Liver (tissue), 9 donors: ENCODE results near the gene RBM5. TPM values are rescaled to one million over a fixed set of nuclear protein-coding genes. Genes with fewer than 3 reads are reported as not detected.

Experiments used
- DNase-seq: peaks from one replicate; pipeline ENCODE4 v3.0.0-alpha.2; 2017; ENCODE audit warnings: low spot score
- H3K27ac ChIP-seq, 2 donors: one replicate each; pipeline ENCODE4 v1.7.0; 2013; ENCODE audit warnings: inconsistent platforms in 2 of 2, low read length in 2 of 2, control low read depth in 1 of 2, low read depth in 1 of 2, mild to moderate bottlenecking in 1 of 2
- H3K27me3 ChIP-seq, 4 donors: one replicate each; pipeline versions ENCODE4 v1.6.1 to v1.7.0; 2013; ENCODE audit warnings: low read length in 3 of 4, inconsistent platforms in 1 of 4, mild to moderate bottlenecking in 1 of 4, moderate library complexity in 1 of 4; ENCODE audit not compliant: control insufficient read depth in 4 of 4, insufficient read depth in 4 of 4
- H3K36me3 ChIP-seq, 4 donors: one replicate each; pipeline versions ENCODE4 v1.6.1 to v1.7.0; 2013; ENCODE audit warnings: low read length in 3 of 4, mild to moderate bottlenecking in 3 of 4, low read depth in 1 of 4, moderate library complexity in 1 of 4; ENCODE audit not compliant: control insufficient read depth in 4 of 4, insufficient read depth in 3 of 4
- H3K4me1 ChIP-seq, 4 donors: one replicate each; pipeline versions ENCODE4 v1.6.1 to v1.7.0; 2013; ENCODE audit warnings: low read length in 3 of 4, mild to moderate bottlenecking in 3 of 4, moderate library complexity in 1 of 4; ENCODE audit not compliant: control insufficient read depth in 4 of 4, insufficient read depth in 4 of 4
- H3K4me3 ChIP-seq, 3 donors: one replicate each; pipeline versions ENCODE4 v1.6.1 to v1.7.0; 2013; ENCODE audit warnings: low read length in 3 of 3, control low read depth in 1 of 3, low read depth in 1 of 3, mild to moderate bottlenecking in 1 of 3
- H3K9ac ChIP-seq, 2 donors: one replicate each; pipeline ENCODE4 v1.7.0; 2013; ENCODE audit warnings: low read length in 2 of 2, mild to moderate bottlenecking in 2 of 2, moderate library complexity in 2 of 2, control low read depth in 1 of 2, low read depth in 1 of 2
- H3K9me3 ChIP-seq, 4 donors: one replicate each; pipeline versions ENCODE4 v1.6.1 to v1.7.0; 2013; ENCODE audit warnings: low read length in 3 of 4; ENCODE audit not compliant: control insufficient read depth in 4 of 4
- ATF3 ChIP-seq: IDR thresholded peaks from 2 replicates; pipeline ENCODE4 v1.6.1; 2016; ENCODE audit warnings: antibody characterized with exemption
- EGR1 ChIP-seq, 2 donors: IDR thresholded peaks; 2 replicates each; pipeline ENCODE4 v1.6.1; 2016 to 2018; ENCODE audit warnings: antibody characterized with exemption in 2 of 2, low read depth in 2 of 2
- FOXA1 ChIP-seq: IDR thresholded peaks from 2 replicates; pipeline ENCODE4 v1.6.1; 2016; ENCODE audit warnings: antibody characterized with exemption
- FOXA2 ChIP-seq: IDR thresholded peaks from 2 replicates; pipeline ENCODE4 v1.6.1; 2016; ENCODE audit warnings: antibody characterized with exemption
- HNF4A ChIP-seq, 2 donors: conservative IDR thresholded peaks; 2 replicates each; pipeline ENCODE4 v1.6.1; 2016; ENCODE audit warnings: antibody characterized with exemption in 2 of 2, mild to moderate bottlenecking in 2 of 2
- HNF4G ChIP-seq: IDR thresholded peaks from 2 replicates; pipeline ENCODE4 v1.6.1; 2016; ENCODE audit warnings: antibody characterized with exemption
- MAX ChIP-seq: IDR thresholded peaks from 2 replicates; pipeline ENCODE4 v1.6.1; 2016; ENCODE audit warnings: antibody characterized with exemption
- NR2F2 ChIP-seq: IDR thresholded peaks from 2 replicates; pipeline ENCODE4 v1.6.1; 2016; ENCODE audit warnings: antibody characterized with exemption
- RAD21 ChIP-seq, 2 donors: IDR thresholded peaks; 2 replicates each; pipeline ENCODE4 v1.6.1; 2016; ENCODE audit warnings: antibody characterized with exemption in 2 of 2, mild to moderate bottlenecking in 2 of 2
- RXRA ChIP-seq, 2 donors: IDR thresholded peaks; 2 replicates each; pipeline ENCODE4 v1.6.1; 2017 to 2018; ENCODE audit warnings: antibody characterized with exemption in 2 of 2, mild to moderate bottlenecking in 1 of 2
- SP1 ChIP-seq: IDR thresholded peaks from 2 replicates; pipeline ENCODE4 v1.6.1; 2018; ENCODE audit warnings: antibody characterized with exemption, mild to moderate bottlenecking
- TAF1 ChIP-seq: conservative IDR thresholded peaks from 2 replicates; pipeline ENCODE4 v1.6.1; 2016; ENCODE audit warnings: antibody characterized with exemption, mild to moderate bottlenecking
- YY1 ChIP-seq: IDR thresholded peaks from 2 replicates; pipeline ENCODE4 v1.6.1; 2016; ENCODE audit warnings: antibody characterized with exemption, mild to moderate bottlenecking
- WGBS: extraction: QIAGEN DNeasy Blood & Tissue Kit; methylation state at CpG from one replicate; pipeline ENCODE4 v1.1.7; 2013; 5-methylcytosine and 5-hydroxymethylcytosine counted together
- polyA plus RNA-seq, 2 donors: library from polyadenylated mRNA; stranded (reverse) in 1 of 2; unstranded in 1 of 2; fragments of 200-250 nt in 1 of 2; fragments of >200 nt in 1 of 2; fragmentation: Nextera tagmentation in 1 of 2; extraction: Ambion mirVana in 1 of 2; gene quantifications; one replicate each; pipeline versions ENCODE4 v1.2.1 to v1.2.3, GENCODE V29; 2013 to 2015
- total RNA-seq, 2 donors: library from RNA; depleted of rRNA; stranded (reverse); fragments of >200 nt; gene quantifications; one replicate each; pipeline ENCODE4 v1.2.3, GENCODE V29; 2014
- TF ChIP-seq, protein P1 (sequence below): fragments of 150-350 bp; IDR thresholded peaks from 2 replicates; pipeline ENCODE4 v1.5.1; 2017; ENCODE audit warnings: improper control_type of control experiment, low read depth, low read length; ENCODE audit not compliant: missing input control
- TF ChIP-seq, protein P2 (sequence below): IDR thresholded peaks from 2 replicates; pipeline ENCODE4 v1.6.1; 2016; ENCODE audit warnings: antibody characterized with exemption, mild to moderate bottlenecking
- TF ChIP-seq, protein P3 (sequence below): IDR thresholded peaks from 2 replicates; pipeline ENCODE4 v1.6.1; 2016; ENCODE audit warnings: antibody characterized with exemption
- donor health status: healthy.
- donor health status: healthy.
- donor health status: healthy.
- donor health status: healthy.
- donor health status: healthy.

RBM5 gene
- total and polyA plus RNA-seq, 4 donors, result 21.2 to 142 (median 64.3) TPM

DNA sequence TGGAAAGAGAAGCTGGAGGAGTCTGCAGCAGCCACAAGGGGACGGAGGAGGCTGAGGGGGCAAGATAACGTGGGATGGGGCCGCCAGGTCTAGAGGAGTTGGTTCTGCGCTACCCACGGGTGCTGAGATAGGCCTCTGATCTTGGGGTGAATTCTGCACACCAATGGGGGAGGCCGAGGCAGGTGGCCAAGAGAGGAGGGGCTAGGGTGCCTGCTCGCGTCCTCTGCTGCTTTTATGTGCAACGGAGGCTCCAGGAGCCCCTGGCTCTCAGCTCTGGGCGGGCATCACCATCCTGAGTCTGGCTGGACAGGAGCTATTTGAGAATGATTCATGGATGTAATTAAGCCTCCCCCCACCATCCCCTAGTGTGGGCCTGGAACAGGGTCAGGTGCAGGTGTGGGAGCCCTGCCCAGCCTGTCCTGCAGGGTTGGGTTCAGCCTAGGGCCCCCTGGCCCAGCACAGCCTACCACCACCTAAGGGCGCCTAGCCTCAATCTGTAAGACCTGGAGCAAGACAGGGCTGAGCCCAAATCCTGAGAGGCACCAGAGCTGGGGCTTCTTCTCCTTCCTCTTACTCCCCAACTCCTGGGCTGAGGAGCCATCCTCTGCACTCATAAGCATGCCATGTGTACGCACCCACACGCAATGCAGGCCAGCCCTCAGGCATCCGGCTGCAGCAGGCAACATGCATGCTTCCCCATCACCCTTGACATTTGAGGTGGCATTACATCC, 34.1 kb downstream of the RBM5 start:
- H3K4me3 ChIP-seq, result no peak overlapping the region
- H3K36me3 ChIP-seq, result peaks cover 2 to 26% (median 16%) of the 10 kb centered on the region in 4 donors
- no peak overlapping the region for H3K9ac ChIP-seq
- no peak overlapping the region for H3K27ac ChIP-seq
- no peaks in the 10 kb centered on the region for H3K9me3 ChIP-seq
- TF ChIP-seq, protein P1, sequence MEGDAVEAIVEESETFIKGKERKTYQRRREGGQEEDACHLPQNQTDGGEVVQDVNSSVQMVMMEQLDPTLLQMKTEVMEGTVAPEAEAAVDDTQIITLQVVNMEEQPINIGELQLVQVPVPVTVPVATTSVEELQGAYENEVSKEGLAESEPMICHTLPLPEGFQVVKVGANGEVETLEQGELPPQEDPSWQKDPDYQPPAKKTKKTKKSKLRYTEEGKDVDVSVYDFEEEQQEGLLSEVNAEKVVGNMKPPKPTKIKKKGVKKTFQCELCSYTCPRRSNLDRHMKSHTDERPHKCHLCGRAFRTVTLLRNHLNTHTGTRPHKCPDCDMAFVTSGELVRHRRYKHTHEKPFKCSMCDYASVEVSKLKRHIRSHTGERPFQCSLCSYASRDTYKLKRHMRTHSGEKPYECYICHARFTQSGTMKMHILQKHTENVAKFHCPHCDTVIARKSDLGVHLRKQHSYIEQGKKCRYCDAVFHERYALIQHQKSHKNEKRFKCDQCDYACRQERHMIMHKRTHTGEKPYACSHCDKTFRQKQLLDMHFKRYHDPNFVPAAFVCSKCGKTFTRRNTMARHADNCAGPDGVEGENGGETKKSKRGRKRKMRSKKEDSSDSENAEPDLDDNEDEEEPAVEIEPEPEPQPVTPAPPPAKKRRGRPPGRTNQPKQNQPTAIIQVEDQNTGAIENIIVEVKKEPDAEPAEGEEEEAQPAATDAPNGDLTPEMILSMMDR, result no peak
- TF ChIP-seq TAF1 (no peak), ATF3 (no peak), HNF4A (conservative IDR thresholded peaks at IDR 0.05) (no peak), EGR1 (IDR thresholded peaks at IDR 0.05; ENCODE audit: low read depth in 2 of 2) (no peak), RAD21 (IDR thresholded peaks at IDR 0.05) (no peak), YY1 (no peak), MAX (no peak), FOXA2 (no peak), FOXA1 (no peak), NR2F2 (no peak), SP1 (no peak), RXRA (IDR thresholded peaks at IDR 0.05) (no peak)
- TF ChIP-seq, protein P2, sequence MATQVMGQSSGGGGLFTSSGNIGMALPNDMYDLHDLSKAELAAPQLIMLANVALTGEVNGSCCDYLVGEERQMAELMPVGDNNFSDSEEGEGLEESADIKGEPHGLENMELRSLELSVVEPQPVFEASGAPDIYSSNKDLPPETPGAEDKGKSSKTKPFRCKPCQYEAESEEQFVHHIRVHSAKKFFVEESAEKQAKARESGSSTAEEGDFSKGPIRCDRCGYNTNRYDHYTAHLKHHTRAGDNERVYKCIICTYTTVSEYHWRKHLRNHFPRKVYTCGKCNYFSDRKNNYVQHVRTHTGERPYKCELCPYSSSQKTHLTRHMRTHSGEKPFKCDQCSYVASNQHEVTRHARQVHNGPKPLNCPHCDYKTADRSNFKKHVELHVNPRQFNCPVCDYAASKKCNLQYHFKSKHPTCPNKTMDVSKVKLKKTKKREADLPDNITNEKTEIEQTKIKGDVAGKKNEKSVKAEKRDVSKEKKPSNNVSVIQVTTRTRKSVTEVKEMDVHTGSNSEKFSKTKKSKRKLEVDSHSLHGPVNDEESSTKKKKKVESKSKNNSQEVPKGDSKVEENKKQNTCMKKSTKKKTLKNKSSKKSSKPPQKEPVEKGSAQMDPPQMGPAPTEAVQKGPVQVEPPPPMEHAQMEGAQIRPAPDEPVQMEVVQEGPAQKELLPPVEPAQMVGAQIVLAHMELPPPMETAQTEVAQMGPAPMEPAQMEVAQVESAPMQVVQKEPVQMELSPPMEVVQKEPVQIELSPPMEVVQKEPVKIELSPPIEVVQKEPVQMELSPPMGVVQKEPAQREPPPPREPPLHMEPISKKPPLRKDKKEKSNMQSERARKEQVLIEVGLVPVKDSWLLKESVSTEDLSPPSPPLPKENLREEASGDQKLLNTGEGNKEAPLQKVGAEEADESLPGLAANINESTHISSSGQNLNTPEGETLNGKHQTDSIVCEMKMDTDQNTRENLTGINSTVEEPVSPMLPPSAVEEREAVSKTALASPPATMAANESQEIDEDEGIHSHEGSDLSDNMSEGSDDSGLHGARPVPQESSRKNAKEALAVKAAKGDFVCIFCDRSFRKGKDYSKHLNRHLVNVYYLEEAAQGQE, result no peak
- WGBS, result 87% methylated on average over 14 of the region's 14 CpGs
- no peaks in the 10 kb centered on the region for H3K4me1 ChIP-seq
- DNase-seq, result no peak
- no peaks in the 10 kb centered on the region for H3K27me3 ChIP-seq

DNA sequence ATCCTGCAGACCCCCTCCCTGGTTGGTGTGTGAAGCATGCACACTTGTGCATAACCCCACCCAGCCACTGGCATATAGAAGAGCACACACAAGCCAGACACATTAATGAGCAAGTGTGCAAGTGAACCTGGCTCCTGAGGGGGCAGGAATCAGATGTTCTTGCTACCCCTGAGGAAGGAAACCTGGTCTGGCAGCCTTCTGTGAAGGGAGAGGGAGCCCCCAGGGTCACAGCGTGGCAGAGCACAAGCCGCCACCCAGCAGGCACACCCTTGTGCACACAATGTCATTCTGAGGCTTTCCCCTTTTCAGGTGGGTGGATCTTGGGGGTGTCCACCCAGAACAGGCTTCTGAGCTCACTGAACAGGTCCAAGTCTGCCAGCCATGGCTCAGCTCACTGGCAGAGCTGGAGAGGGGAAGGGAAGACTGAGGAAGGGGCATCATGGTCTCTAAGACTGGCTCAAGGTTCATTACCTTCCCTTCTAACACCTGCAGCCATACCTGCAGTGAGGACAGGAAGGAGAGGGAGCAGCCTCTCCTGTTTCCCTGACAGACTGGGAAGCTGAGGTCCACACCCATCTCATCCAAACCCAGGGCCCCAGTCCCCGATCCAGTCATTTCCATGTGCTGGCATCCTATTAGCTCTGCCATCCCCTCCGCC, 34.8 kb downstream of the RBM5 start:
- no peak overlapping the region for H3K4me3 ChIP-seq
- 79% methylated on average over 4 of the region's 4 CpGs for WGBS
- peaks cover 0 to 20% (median 9%) of the 10 kb centered on the region in 4 donors for H3K36me3 ChIP-seq
- no peak overlapping the region for H3K9ac ChIP-seq
- no peak for DNase-seq
- no peaks in the 10 kb centered on the region for H3K9me3 ChIP-seq
- no peak overlapping the region for H3K27ac ChIP-seq
- no peaks in the 10 kb centered on the region for H3K4me1 ChIP-seq
- H3K27me3 ChIP-seq, result no peaks in the 10 kb centered on the region
- TF ChIP-seq, protein P3, sequence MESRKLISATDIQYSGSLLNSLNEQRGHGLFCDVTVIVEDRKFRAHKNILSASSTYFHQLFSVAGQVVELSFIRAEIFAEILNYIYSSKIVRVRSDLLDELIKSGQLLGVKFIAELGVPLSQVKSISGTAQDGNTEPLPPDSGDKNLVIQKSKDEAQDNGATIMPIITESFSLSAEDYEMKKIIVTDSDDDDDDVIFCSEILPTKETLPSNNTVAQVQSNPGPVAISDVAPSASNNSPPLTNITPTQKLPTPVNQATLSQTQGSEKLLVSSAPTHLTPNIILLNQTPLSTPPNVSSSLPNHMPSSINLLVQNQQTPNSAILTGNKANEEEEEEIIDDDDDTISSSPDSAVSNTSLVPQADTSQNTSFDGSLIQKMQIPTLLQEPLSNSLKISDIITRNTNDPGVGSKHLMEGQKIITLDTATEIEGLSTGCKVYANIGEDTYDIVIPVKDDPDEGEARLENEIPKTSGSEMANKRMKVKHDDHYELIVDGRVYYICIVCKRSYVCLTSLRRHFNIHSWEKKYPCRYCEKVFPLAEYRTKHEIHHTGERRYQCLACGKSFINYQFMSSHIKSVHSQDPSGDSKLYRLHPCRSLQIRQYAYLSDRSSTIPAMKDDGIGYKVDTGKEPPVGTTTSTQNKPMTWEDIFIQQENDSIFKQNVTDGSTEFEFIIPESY, result no peak
- no peak for TF ChIP-seq FOXA1
- no peak for TF ChIP-seq SP1
- TF ChIP-seq, protein P2, result no peak
- no peak for TF ChIP-seq RAD21 (IDR thresholded peaks at IDR 0.05)
- no peak for TF ChIP-seq TAF1
- no peak for TF ChIP-seq HNF4G
- TF ChIP-seq, protein P1, result no peak
- TF ChIP-seq EGR1 (IDR thresholded peaks at IDR 0.05; ENCODE audit: low read depth in 2 of 2), result no peak
